ENCODE data around the gene FAIM.
"Not testable (repeated sequence)": the region's sequence is repeated elsewhere in the genome, so short reads cannot be mapped to it uniquely, and the experiment has no call there.

Gene FAIM

GRCh38 chr3:138680974-138681373 lies 72.4 kb downstream of the FAIM start:
- DNase-seq (ENCODE audit: low read depth): not testable (repeated sequence)

GRCh38 chr3:138681463-138682220 lies 73.1 kb downstream of the FAIM start:
- DNase-seq (ENCODE audit: low read depth): no peak

- DNase-seq (ENCODE audit: low read depth): no peak
Measured at GRCh38 chr3:138682648-138683047, 74.1 kb downstream of the FAIM start.
